ENCODE measurements around the gene RAE1. TPM values are rescaled to one million over a fixed set of nuclear protein-coding genes. Genes with fewer than 3 reads are reported as not detected.

The RAE1 gene
- total and polyA plus RNA-seq, 9 donors = 13.9 to 46.1 (median 20.4) TPM

- Histone ChIP-seq H3K4me3 (no peak overlapping the region), H3K9me3 (no peaks in the 10 kb centered on the region), H3K4me1 (ENCODE audit: insufficient read depth) (peaks cover 8% of the 10 kb centered on the region), H3K27ac (peak overlapping the region in 1 of 2 donors; percentile 48), H3K36me3 (no peaks in the 10 kb centered on the region), H3K27me3 (no peaks in the 10 kb centered on the region)
- 56 to 73% (median 60%) methylated on average over 25 to 29 of the region's 29 CpGs for WGBS, 3 donors
- DNase-seq = peak in 1 of 5 donors; percentile 40
- intact Hi-C loops (cut with DNase I) = no loop called here
- TF ChIP-seq EP300 (IDR thresholded peaks at IDR 0.05) (no peak), POLR2A (IDR thresholded peaks at IDR 0.05) (no peak), CTCF (IDR thresholded peaks at IDR 0.05) (no peak)
These were observed 57.6 kb downstream of the RAE1 start for GRCh38 chr20:57408536-57409233.

GRCh38 chr20:57409316-57409671 lies 58.2 kb downstream of the RAE1 start:
- intact Hi-C loops (cut with DNase I) = no loop called here
- peak overlapping the region in 1 of 2 donors; percentile 48 for H3K27ac ChIP-seq
- no peaks in the 10 kb centered on the region for H3K36me3 ChIP-seq
- peaks cover 8% of the 10 kb centered on the region for H3K4me1 ChIP-seq (ENCODE audit: insufficient read depth)
- no peaks in the 10 kb centered on the region for H3K27me3 ChIP-seq
- H3K9me3 ChIP-seq = no peaks in the 10 kb centered on the region
- no peak overlapping the region for H3K4me3 ChIP-seq
- no peak for TF ChIP-seq CTCF (IDR thresholded peaks at IDR 0.05)
- TF ChIP-seq EP300 (IDR thresholded peaks at IDR 0.05) = no peak
- TF ChIP-seq POLR2A (IDR thresholded peaks at IDR 0.05) = no peak
- WGBS, 3 donors = 49 to 67% (median 54%) methylated on average over 16 of the region's 16 CpGs
- peak in 3 of 5 donors; percentile 47 to 66 (median 60) for DNase-seq

GRCh38 chr20:57409672-57410397 lies 58.8 kb downstream of the RAE1 start:
- no peak overlapping the region for H3K4me3 ChIP-seq
- H3K36me3 ChIP-seq = no peaks in the 10 kb centered on the region
- H3K27me3 ChIP-seq = no peaks in the 10 kb centered on the region
- H3K27ac ChIP-seq = peak overlapping the region in 1 of 2 donors; percentile 19
- H3K9me3 ChIP-seq = no peaks in the 10 kb centered on the region
- no peak for DNase-seq
- intact Hi-C loops (cut with DNase I) = no loop called here
- peaks cover 10% of the 10 kb centered on the region for H3K4me1 ChIP-seq (ENCODE audit: insufficient read depth)
- WGBS, 3 donors = 44 to 66% (median 56%) methylated on average over 14 of the region's 14 CpGs
- no peak for TF ChIP-seq POLR2A (IDR thresholded peaks at IDR 0.05)
- no peak for TF ChIP-seq CTCF (IDR thresholded peaks at IDR 0.05)
- TF ChIP-seq EP300 (IDR thresholded peaks at IDR 0.05) = no peak

- Histone ChIP-seq H3K4me3 (no peak overlapping the region), H3K9me3 (no peaks in the 10 kb centered on the region), H3K4me1 (ENCODE audit: insufficient read depth) (peaks cover 15% of the 10 kb centered on the region), H3K36me3 (no peaks in the 10 kb centered on the region), H3K27ac (peak overlapping the region in 1 of 2 donors; percentile 19), H3K27me3 (no peaks in the 10 kb centered on the region)
- 83 to 89% (median 88%) methylated on average over 15 of the region's 15 CpGs for WGBS, 3 donors
- DNase-seq = no peak
- TF ChIP-seq POLR2A (IDR thresholded peaks at IDR 0.05) (no peak), CTCF (IDR thresholded peaks at IDR 0.05) (no peak), EP300 (IDR thresholded peaks at IDR 0.05) (no peak)
- intact Hi-C loops (cut with DNase I) = no loop called here
These were observed 59.4 kb downstream of the RAE1 start for GRCh38 chr20:57410398-57410920.
